Rectal smooth muscle tissue (tissue), 1 donor: ENCODE results near the gene TEKTIP1.
"Not testable (repeated sequence)": the region's sequence is repeated elsewhere in the genome, so short reads cannot be mapped to it uniquely, and the experiment has no call there.

ENCODE experiments used
- H3K27ac ChIP-seq: one replicate; pipeline ENCODE4 v1.7.0; 2013; ENCODE audit warnings: low read depth, low read length, inconsistent platforms
- H3K27me3 ChIP-seq: one replicate; pipeline ENCODE4 v1.7.0; 2013; ENCODE audit warnings: low read length; ENCODE audit not compliant: control insufficient read depth, insufficient read depth
- H3K36me3 ChIP-seq: one replicate; pipeline ENCODE4 v1.7.0; 2013; ENCODE audit warnings: low read length; ENCODE audit not compliant: control insufficient read depth, insufficient read depth
- H3K4me1 ChIP-seq: one replicate; pipeline ENCODE4 v1.7.0; 2013; ENCODE audit warnings: low read length; ENCODE audit not compliant: control insufficient read depth, insufficient read depth
- H3K4me3 ChIP-seq: one replicate; pipeline ENCODE4 v1.7.0; 2013; ENCODE audit warnings: low read length
- H3K9ac ChIP-seq: one replicate; pipeline ENCODE4 v1.7.0; 2013; ENCODE audit warnings: low read length

The TEKTIP1 gene

DNA sequence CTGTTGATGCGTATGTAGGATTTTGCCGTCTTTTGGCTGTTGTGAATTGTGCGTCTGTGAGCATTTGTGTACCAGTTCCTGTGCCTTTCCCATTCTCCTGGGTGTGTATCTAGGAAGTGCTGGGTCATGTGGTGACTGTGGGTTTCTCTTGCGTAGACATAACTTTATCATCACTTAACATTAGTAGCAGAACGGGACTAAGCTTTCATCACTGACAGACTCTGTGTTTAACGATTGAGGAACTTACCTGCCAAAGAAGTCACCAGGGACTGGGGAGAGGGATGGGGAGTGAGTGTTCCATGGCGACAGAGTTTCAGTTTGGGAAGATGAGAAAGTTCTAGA, 17.9 kb upstream of the TEKTIP1 start:
- Histone ChIP-seq H3K27me3 (no peaks in the 10 kb centered on the region), H3K27ac (no peak overlapping the region), H3K4me1 (no peaks in the 10 kb centered on the region), H3K9ac (no peak overlapping the region), H3K4me3 (no peak overlapping the region), H3K36me3 (peaks cover 13% of the 10 kb centered on the region)

DNA sequence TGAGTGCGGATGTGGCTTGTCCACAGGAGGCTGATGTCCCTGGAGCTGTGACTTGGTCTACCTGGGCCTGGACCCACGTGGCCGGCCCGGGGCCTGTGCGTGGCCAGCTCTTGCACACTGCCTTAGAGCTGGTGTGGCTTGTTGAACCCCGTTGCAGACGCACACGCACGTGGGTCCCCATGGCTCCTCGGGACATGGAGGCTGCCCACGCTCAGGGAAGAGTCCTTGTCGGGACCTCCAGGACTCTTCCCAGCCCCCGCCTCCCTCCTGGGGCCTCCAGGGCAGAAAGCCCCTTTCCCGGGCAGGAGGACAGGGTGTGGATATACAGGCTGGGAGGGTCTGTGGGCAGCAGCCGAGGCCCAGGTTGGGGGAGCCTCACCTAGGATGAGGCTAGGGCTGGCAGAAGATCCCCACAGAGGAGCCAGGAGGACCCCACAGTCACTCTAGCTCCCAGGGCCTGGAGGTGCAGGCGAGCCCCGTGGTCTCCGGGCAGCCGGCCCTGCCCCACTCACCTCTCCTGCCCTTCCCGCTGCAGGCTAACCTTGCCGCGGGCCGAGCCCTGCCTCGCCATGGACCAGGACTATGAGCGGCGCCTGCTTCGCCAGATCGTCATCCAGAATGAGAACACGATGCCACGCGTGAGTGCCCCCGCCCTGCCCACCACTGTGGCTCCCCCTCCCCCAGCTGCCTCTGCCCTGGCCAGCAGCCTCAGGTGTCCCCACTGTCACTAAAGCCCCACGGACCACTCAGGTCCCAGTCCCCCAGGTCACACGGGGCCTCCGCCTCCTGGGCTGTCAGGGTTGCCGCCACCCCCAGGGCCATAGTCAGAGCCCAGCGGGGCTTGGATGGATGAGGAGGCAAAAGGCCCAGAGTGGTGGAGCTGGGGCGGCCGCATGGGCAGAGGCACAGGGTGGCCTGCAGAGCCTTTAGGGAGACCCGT, 16.3 kb upstream of the TEKTIP1 start:
- H3K4me1 ChIP-seq = no peaks in the 10 kb centered on the region
- H3K9ac ChIP-seq = no peak overlapping the region
- H3K36me3 ChIP-seq = peaks cover 20% of the 10 kb centered on the region

DNA sequence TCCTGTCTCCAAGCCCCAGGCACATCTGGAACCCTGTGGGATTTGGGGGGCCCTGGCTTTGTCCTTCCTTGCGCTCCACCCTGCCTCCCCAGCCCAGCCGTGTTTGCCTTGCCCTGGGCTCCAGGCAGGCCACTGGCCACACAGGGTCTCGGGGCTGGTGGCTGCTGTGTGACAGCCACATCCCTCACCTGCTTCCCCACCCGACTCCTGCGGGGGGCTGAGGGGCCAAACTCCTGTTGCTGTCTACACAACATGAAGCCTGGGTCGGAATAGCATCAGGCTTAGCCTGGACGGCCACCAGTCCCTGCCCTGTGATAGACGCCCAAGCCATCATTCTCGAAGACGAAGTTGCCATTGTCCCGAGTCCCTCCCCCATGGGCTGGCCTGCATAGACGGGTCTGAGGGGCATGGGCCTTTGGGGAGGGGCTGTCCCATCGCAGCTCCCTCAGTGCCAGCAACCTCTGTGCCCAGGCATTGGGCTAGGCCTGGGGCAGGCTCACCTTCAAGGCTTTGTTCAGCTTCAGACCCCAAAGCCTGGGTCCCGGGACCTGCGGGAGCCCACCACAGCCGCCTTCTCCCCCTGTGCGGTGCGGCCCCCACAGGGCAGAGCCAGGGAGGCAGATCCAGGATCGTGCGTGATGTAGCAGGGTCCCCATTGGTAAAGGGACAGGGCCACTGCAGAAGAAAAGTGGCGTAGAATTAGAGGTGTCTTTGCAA, 15.5 kb upstream of the TEKTIP1 start:
- Histone ChIP-seq H3K4me3 (no peak overlapping the region), H3K4me1 (no peaks in the 10 kb centered on the region), H3K27me3 (no peaks in the 10 kb centered on the region), H3K9ac (no peak overlapping the region), H3K36me3 (peaks cover 27% of the 10 kb centered on the region), H3K27ac (no peak overlapping the region)

More for the DNA sequence above, 16.3 kb upstream of the TEKTIP1 start:
- no peaks in the 10 kb centered on the region for H3K27me3 ChIP-seq
- no peak overlapping the region for H3K4me3 ChIP-seq
- no peak overlapping the region for H3K27ac ChIP-seq

DNA sequence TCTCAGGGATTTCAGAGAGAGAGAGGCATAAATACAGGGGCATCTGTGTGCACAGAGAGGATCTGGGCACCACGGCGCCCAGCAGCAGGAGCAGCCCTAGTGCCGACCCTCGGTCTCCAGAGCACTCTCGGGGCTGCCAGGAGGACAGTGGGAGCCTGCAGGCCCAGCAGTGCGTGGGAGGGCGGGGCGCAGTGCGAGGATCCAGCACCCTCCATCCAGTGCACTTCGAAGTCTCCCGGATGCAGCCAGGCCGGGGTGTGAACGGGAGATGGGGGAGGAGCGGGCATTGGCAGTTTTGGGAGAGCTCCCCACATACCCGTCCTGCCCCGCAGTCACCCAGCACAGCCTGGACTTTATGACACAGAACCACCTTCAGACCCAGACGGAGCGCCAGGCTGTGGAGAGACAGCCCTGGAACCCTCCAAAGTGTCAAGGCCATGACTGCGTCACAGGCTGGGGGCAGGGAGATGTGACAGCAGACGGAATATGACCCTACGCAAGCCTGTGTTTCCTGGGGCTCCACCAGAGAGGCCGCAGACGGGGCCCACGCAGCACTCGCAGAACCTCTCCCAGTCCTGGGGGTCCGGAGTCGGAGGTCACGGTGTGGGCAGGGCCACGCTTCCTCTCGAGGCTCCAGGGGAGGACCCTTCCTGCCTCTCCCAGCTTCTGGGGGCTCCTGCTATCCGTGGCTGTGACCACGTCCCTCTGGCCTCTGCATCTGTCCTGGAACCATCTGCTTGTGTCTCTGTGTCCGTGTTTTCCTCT, 14.7 kb upstream of the TEKTIP1 start:
- Histone ChIP-seq H3K36me3 (peaks cover 26% of the 10 kb centered on the region), H3K4me3 (no peak overlapping the region), H3K27ac (no peak overlapping the region), H3K9ac (no peak overlapping the region), H3K4me1 (no peaks in the 10 kb centered on the region), H3K27me3 (no peaks in the 10 kb centered on the region)

DNA sequence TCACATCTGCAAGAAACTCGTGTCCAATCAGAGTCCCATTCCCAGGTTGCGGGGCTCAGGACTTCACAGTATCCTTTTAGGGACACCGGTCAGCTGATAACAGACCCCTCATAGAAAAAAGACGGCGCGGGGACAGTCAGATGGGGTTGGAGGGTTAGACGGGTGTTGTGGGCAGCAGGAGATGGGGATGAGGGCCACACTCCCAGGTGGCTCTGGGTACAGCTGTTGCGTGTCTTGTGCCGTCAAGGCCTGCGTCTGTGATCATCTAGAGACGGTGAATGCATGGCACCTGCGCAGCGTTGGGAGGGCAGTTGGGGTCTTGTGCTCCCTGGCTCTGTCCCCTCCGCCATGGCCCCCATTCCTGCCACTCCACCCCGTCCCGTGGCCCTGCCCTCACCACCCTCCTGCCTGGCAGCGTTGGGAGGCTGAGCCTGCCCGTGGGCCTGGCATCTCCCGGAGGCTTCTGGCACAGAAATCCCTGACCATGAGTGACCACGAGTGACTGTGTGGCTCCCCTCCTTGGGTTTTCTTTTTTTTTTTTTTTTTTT, 14.0 kb upstream of the TEKTIP1 start:
- H3K4me1 ChIP-seq = no peaks in the 10 kb centered on the region
- H3K27me3 ChIP-seq = no peaks in the 10 kb centered on the region
- no peak overlapping the region for H3K27ac ChIP-seq
- H3K4me3 ChIP-seq = no peak overlapping the region
- no peak overlapping the region for H3K9ac ChIP-seq
- H3K36me3 ChIP-seq = peaks cover 22% of the 10 kb centered on the region

DNA sequence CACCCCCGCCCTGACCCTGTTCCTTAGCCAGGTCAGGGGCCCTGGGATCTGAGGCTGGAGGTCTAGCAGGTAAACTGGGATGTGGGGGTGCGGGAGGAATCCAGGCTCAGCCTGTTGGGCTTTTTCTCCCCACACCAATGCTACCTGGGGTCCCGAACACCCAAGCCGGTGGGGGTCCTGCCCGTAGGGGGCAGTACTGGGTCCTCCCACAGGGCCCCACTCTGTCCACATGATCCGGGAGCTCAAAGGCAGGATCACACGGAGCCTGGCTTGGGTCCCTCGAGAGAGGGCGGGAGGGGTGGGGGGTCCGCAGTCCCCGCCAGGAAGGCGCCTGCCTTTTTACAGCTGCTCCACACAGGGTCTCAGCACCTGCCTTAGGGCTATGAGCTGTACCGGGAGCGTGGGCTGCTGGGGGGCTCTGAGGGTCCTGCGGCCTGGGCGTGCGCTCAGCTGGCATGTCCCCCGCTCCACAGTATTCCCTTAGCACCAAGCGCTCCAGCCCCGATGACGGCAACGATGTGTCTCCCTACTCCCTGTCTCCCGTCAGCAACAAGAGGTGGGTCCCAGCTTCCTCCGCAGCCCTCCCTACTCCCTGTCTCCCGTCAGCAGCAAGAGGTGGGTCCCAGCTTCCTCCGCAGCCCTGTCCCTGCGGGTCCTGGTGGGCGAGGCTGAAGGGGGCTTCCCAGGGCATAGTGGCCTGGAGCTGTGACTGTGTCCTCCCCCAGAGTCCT, 12.3 kb upstream of the TEKTIP1 start:
- Histone ChIP-seq H3K9ac (no peak overlapping the region), H3K4me1 (no peaks in the 10 kb centered on the region), H3K27me3 (no peaks in the 10 kb centered on the region), H3K27ac (no peak overlapping the region), H3K4me3 (no peak overlapping the region), H3K36me3 (peaks cover 36% of the 10 kb centered on the region)

DNA sequence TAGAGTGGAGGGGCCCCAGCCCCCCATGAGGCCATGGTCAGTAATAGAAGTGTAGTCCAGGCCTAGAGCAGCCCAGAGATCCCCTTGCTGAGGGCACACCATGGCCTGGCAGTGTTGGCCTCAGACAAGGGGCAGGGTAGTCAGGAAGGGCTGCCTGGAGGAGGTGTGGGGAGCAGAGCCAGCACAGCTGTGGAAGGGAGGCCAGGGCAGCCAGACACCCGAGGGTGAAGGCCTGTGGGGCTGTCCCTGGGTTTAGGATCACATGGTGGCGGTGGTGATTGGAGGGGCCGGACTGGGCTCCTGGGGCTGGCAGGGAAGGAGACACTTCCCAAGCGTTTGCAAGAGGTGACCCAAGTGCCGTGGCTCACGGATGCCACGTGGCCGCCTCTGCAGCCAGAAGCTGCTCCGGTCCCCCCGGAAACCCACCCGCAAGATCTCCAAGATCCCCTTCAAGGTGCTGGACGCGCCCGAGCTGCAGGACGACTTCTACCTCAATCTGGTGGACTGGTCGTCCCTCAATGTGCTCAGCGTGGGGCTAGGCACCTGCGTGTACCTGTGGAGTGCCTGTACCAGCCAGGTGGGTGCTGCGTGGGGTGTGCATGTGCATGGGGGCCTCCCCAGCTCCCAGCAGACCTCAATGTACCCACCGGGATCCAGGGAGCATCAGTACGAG, 11.6 kb upstream of the TEKTIP1 start:
- Histone ChIP-seq H3K36me3 (peaks cover 37% of the 10 kb centered on the region), H3K27ac (no peak overlapping the region), H3K4me3 (no peak overlapping the region), H3K4me1 (no peaks in the 10 kb centered on the region), H3K27me3 (no peaks in the 10 kb centered on the region), H3K9ac (no peak overlapping the region)

DNA sequence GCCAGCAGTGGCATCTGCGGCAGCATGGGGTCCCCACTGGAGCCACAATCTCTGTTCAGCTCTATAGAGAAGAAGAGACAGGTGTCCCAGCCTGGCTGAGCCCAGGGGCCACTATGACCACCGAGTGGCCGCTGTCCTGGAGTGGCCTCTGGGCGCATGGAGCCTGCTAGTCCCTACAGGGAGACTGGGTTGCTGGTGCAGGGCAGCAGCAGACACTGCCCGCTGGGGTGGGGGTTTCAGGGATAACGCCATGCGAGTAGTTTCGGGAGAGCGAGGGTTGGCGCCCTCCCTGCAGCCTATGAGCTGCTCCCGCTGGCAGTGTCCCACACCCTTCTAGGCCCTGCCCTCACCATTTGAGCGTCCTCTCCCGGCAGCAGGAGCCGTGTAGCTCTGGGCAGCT, 10.9 kb upstream of the TEKTIP1 start:
- H3K4me1 ChIP-seq = no peaks in the 10 kb centered on the region
- H3K36me3 ChIP-seq = peaks cover 43% of the 10 kb centered on the region
- H3K27ac ChIP-seq = no peak overlapping the region
- no peak overlapping the region for H3K4me3 ChIP-seq
- H3K27me3 ChIP-seq = no peaks in the 10 kb centered on the region
- H3K9ac ChIP-seq = no peak overlapping the region

DNA sequence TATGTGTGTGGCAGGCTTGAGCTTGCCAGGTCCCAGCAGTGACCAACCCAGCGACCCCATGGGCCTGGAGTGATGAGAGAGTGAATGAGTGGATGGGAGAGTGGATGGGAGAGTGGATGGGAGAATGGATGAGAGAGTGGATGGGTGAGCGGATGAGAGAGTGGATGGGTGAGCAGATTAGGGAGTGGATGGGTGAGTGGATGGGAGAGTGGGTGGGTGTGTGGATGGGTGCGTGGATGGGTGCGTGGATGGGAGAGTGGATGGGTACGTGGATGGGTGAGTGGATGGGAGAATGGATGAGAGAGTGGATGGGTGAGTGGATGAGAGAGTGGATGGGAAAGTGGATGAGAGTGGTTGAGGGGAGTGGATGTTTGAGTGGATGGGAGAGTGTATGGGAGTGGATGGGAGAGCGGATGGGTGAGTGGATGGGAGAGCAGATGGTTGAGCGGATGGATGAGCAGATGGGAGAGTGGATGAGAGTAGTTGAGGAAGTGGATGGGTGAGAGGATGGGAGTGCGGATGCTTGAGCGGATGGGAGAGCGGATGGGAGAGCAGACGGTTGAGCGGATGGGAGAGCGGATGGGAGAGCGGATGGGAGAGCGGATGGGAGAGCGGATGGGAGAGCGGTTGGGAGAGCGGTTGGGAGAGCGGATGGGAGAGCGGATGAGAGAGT, 10.3 kb upstream of the TEKTIP1 start:
- H3K27ac ChIP-seq = no peak overlapping the region
- H3K4me1 ChIP-seq = no peaks in the 10 kb centered on the region
- H3K9ac ChIP-seq = no peak overlapping the region
- no peak overlapping the region for H3K4me3 ChIP-seq
- H3K36me3 ChIP-seq = peaks cover 49% of the 10 kb centered on the region
- H3K27me3 ChIP-seq = no peaks in the 10 kb centered on the region

DNA sequence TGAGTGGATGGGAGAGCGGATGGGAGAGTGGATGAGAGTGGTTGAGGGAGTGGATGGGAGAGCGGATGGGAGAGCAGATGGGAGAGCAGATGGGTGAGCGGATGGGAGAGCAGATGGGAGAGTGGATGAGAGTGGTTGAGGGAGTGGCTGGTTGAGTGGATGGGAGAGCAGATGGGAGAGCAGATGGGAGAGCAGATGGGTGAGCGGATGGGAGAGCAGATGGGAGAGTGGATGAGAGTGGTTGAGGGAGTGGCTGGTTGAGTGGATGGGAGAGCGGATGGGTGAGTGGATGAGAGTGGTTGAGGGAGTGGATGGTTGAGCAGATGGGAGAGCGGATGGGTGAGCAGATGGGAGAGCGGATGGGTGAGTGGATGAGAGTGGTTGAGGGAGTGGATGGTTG, 9.7 kb upstream of the TEKTIP1 start:
- H3K27ac ChIP-seq, H3K4me3 ChIP-seq, H3K27me3 ChIP-seq, H3K9ac ChIP-seq, H3K4me1 ChIP-seq: not testable (repeated sequence)
- peaks cover 52% of the 10 kb centered on the region for H3K36me3 ChIP-seq

DNA sequence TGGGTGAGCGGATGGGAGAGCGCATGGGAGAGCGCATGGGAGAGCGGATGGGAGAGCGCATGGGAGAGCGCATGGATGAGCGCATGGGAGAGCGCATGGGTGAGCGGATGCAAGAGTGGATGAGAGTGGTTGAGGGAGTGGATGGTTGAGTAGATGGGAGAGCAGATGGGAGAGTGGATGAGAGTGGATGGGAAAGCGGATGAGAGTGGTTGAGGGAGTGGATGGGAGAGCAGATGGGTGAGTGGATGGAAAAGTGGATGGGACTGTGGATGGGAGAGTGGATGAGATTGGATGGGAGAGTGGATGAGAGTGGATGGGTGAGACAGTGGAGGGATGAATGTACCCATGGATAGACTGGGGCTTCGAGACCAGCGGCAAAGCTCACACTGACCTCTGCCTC, 8.6 kb upstream of the TEKTIP1 start:
- Histone ChIP-seq H3K9ac (no peak overlapping the region), H3K27me3 (no peaks in the 10 kb centered on the region), H3K27ac (no peak overlapping the region), H3K4me1 (no peaks in the 10 kb centered on the region), H3K36me3 (peaks cover 53% of the 10 kb centered on the region), H3K4me3 (no peak overlapping the region)
